Panc1 (cell line): ENCODE measurements around the gene GPD2. TPM values are rescaled to one million over a fixed set of nuclear protein-coding genes. Genes with fewer than 3 reads are reported as not detected.

Experiments used
- ATAC-seq: fragments of 200-7000 bp; cut with Tn5 transposase; 2 replicates; pipeline ENCODE4 v1.9.1; 2020; ENCODE audit warnings: mild to moderate bottlenecking, moderate library complexity
- BruUV-seq: library from RNA; stranded (reverse); fragments of 400-500 nt; replicated peaks from 2 replicates; lab custom pipeline; 2021; lab: Mats Ljungman, UMichigan
- CTCF ChIA-PET: fragments of 300-600 bp; sonication (Branson Sonifier 250); formaldehyde crosslinking; loops from one replicate; lab custom pipeline; 2022; ENCODE audit warnings: antibody characterized with exemption; lab: Charles Lee
- POLR2A ChIA-PET: fragments of 300-600 bp; sonication (Branson Sonifier 250); formaldehyde crosslinking; loops from one replicate; lab custom pipeline; 2022; ENCODE audit warnings: antibody characterized with exemption; lab: Charles Lee
- DNase-seq: peaks from one replicate; pipeline ENCODE4 v3.0.0-alpha.2; 2010; ENCODE audit warnings: low read depth, low spot score
- H3K27ac ChIP-seq: 2 replicates; pipeline ENCODE4 v1.5.1; 2011; ENCODE audit warnings: mild to moderate bottlenecking, low read length, inconsistent platforms
- H3K27me3 ChIP-seq: fragments of 200-500 bp; sonication (Bioruptor generic); 2 replicates; pipeline ENCODE4 v1.6.0; 2014; ENCODE audit warnings: low read length, inconsistent platforms; ENCODE audit not compliant: control insufficient read depth, insufficient read depth
- H3K36me3 ChIP-seq: fragments of 200-500 bp; sonication (Bioruptor generic); 2 replicates; pipeline ENCODE4 v1.5.1; 2014; ENCODE audit warnings: inconsistent platforms, mild to moderate bottlenecking, low read length, moderate library complexity; ENCODE audit not compliant: control insufficient read depth, insufficient read depth
- H3K4me1 ChIP-seq: 2 replicates; pipeline ENCODE4 v1.5.1; 2011; ENCODE audit warnings: inconsistent platforms, mild to moderate bottlenecking, low read length, moderate library complexity; ENCODE audit not compliant: control insufficient read depth, insufficient read depth
- H3K4me3 ChIP-seq, 2 experiments: 2 replicates each; pipeline ENCODE4 v1.5.1; 2011 to 2012; ENCODE audit warnings: low read depth in 2 of 2, low read length in 2 of 2, mild to moderate bottlenecking in 2 of 2, inconsistent platforms in 1 of 2, moderate library complexity in 1 of 2
- H3K9me3 ChIP-seq: fragments of 200-500 bp; sonication (Bioruptor generic); 2 replicates; pipeline ENCODE4 v1.5.1; 2014; ENCODE audit warnings: low read depth, mild to moderate bottlenecking, inconsistent platforms, low read length, moderate library complexity; ENCODE audit not compliant: control insufficient read depth, insufficient read depth
- CTCF ChIP-seq: fragments of 450-650 bp; IDR thresholded peaks from 2 replicates; pipeline ENCODE4 v1.5.1; 2017; ENCODE audit warnings: mild to moderate bottlenecking
- POLR2AphosphoS5 ChIP-seq: IDR thresholded peaks from 2 replicates; pipeline ENCODE4 v1.6.1; 2012; ENCODE audit warnings: mild to moderate bottlenecking, low read depth, low read length, moderate library complexity
- REST ChIP-seq, 2 experiments: IDR thresholded peaks; 2 replicates each; pipeline ENCODE4 v1.6.1; 2011 to 2012; ENCODE audit warnings: low read depth in 2 of 2, control low read depth in 1 of 2, low read length in 1 of 2, mild to moderate bottlenecking in 1 of 2, moderate library complexity in 1 of 2; ENCODE audit not compliant: insufficient read depth in 1 of 2
- SIN3A ChIP-seq: IDR thresholded peaks from 2 replicates; pipeline ENCODE4 v1.6.1; 2012; ENCODE audit warnings: low read depth, mild to moderate bottlenecking, low read length, moderate library complexity, borderline replicate concordance; ENCODE audit not compliant: insufficient read depth
- TCF7L2 ChIP-seq: IDR thresholded peaks from 2 replicates; pipeline ENCODE4 v1.6.1; 2011; ENCODE audit warnings: mild to moderate bottlenecking, low read depth, low read length, inconsistent platforms
- in situ Hi-C: cut with HindIII; loops from 2 replicates; pipeline ENCODE4 v1.10.0; 2016; ENCODE audit warnings: low sequenced_read_pairs, low pct_unique_long_range_greater_than_20kb
- intact Hi-C: fragments of 100-400 bp; cut with micrococcal nuclease; formaldehyde crosslinking; loops from one replicate; pipeline ENCODE4 v1.10.0; 2022; ENCODE audit not compliant: unreplicated experiment
- total RNA-seq: library from RNA; stranded (reverse); gene quantifications from one replicate; pipeline ENCODE4 v1.2.1, GENCODE V29; 2021; ENCODE audit not compliant: unreplicated experiment

GPD2 gene
- total RNA-seq, 1 experiment from 2014 or later: 27.5 TPM

GRCh38 chr2:156480376-156480775 lies 44.2 kb downstream of the GPD2 start:
- Histone ChIP-seq H3K27ac (no peak overlapping the region), H3K4me1 (no peaks in the 10 kb centered on the region), H3K9me3 (no peaks in the 10 kb centered on the region), H3K36me3 (no peaks in the 10 kb centered on the region), H3K27me3 (no peaks in the 10 kb centered on the region), H3K4me3 (no peak overlapping the region)
- ChIA-PET CTCF (no interaction called here), POLR2A (no interaction called here)
- DNase-seq (no peak), ATAC-seq (no peak)
- in situ Hi-C loops (no loop called here), intact Hi-C loops (no loop called here)
- BruUV-seq: no TSS peak
- TF ChIP-seq POLR2AphosphoS5 (no peak), REST (IDR thresholded peaks at IDR 0.05; ENCODE audit: insufficient read depth in 1 of 2, low read depth in 2 of 2, low read length in 1 of 2) (no peak), TCF7L2 (no peak), SIN3A (no peak), CTCF (no peak)

GRCh38 chr2:156481312-156481711 lies 45.1 kb downstream of the GPD2 start:
- ChIA-PET POLR2A (interaction anchor here (0.5 to 0.6 kb wide), 2 partner anchors 52 to 152 kb away, joined by 3 to 6 read pairs; no protein-coding TSS in a partner anchor), CTCF (no interaction called here)
- Histone ChIP-seq H3K4me1 (no peaks in the 10 kb centered on the region), H3K4me3 (no peak overlapping the region), H3K36me3 (no peaks in the 10 kb centered on the region), H3K27me3 (no peaks in the 10 kb centered on the region), H3K9me3 (no peaks in the 10 kb centered on the region), H3K27ac (no peak overlapping the region)
- in situ Hi-C loops: no loop called here
- no peak for ATAC-seq
- no TSS peak for BruUV-seq
- TF ChIP-seq POLR2AphosphoS5 (no peak), REST (IDR thresholded peaks at IDR 0.05; ENCODE audit: insufficient read depth in 1 of 2, low read depth in 2 of 2, low read length in 1 of 2) (no peak), SIN3A (no peak), TCF7L2 (no peak), CTCF (no peak)
- intact Hi-C loops: no loop called here
- no peak for DNase-seq
